B cell (primary cell): Measurements from ENCODE around the gene PTF1A. TPM values are rescaled to one million over a fixed set of nuclear protein-coding genes. Genes with fewer than 3 reads are reported as not detected.

Experiments
- ATAC-seq: fragments of 200-7000 bp; cut with Tn5 transposase; one replicate; pipeline ENCODE4 v1.10.0; 2021; ENCODE audit warnings: low read depth, mild to moderate bottlenecking, moderate number of reproducible peaks, moderate library complexity
- CTCF ChIA-PET: fragments of 350-600 bp; sonication (Branson Sonifier 250); formaldehyde crosslinking; loops from one replicate; lab custom pipeline; 2021; ENCODE audit warnings: antibody characterized with exemption, inconsistent platforms; lab: Charles Lee
- POLR2A ChIA-PET: fragments of 350-600 bp; sonication (Branson Sonifier 250); formaldehyde crosslinking; loops from one replicate; lab custom pipeline; 2021; ENCODE audit warnings: antibody characterized with exemption; lab: Charles Lee
- DNase-seq: peaks from one replicate; pipeline ENCODE4 v3.0.0; 2013
- H2AFZ ChIP-seq: 2 replicates; pipeline ENCODE4 v1.6.1; 2012; ENCODE audit warnings: mild to moderate bottlenecking, low read depth, low read length; ENCODE audit not compliant: insufficient read depth, poor library complexity, severe bottlenecking
- H3K27ac ChIP-seq, 2 donors: 1 replicate in 1 of 2; 2 replicates in 1 of 2; pipeline ENCODE4 v1.5.1; 2012 to 2013; ENCODE audit warnings: low read length in 2 of 2, mild to moderate bottlenecking in 2 of 2, moderate library complexity in 1 of 2
- H3K27me3 ChIP-seq, 4 experiments: fragments of 200-600 bp in 1 of 4; sonication (generic) in 1 of 4; replicated peaks in 1 of 4; 1 replicate in 2 of 4; 2 replicates in 2 of 4; pipeline versions ENCODE4 v1.6.1 to v1.7.0; 2013 to 2016; ENCODE audit warnings: low read length in 3 of 4, mild to moderate bottlenecking in 2 of 4, mixed read lengths in 1 of 4, moderate library complexity in 1 of 4; ENCODE audit not compliant: insufficient read depth in 4 of 4, control insufficient read depth in 3 of 4; ENCODE audit errors: control extremely low read depth in 1 of 4
- H3K36me3 ChIP-seq, 2 experiments: replicated peaks in 1 of 2; 1 replicate in 1 of 2; 2 replicates in 1 of 2; pipeline versions ENCODE4 v1.6.1 to v1.7.1; 2013; ENCODE audit warnings: low read length in 1 of 2; ENCODE audit not compliant: insufficient read depth in 2 of 2, control insufficient read depth in 1 of 2; ENCODE audit errors: control extremely low read depth in 1 of 2, extremely low read depth in 1 of 2
- H3K4me1 ChIP-seq, 2 donors: fragments of 200-600 bp in 1 of 2; sonication (generic) in 1 of 2; 1 replicate in 1 of 2; 2 replicates in 1 of 2; pipeline versions ENCODE4 v1.5.1 to v1.6.1; 2013 to 2017; ENCODE audit warnings: low read length in 2 of 2; ENCODE audit not compliant: control insufficient read depth in 2 of 2, insufficient read depth in 2 of 2
- H3K4me2 ChIP-seq: replicated peaks from 2 replicates; pipeline ENCODE3; 2012; ENCODE audit warnings: mild to moderate bottlenecking, low read depth, low read length; ENCODE audit not compliant: poor library complexity, severe bottlenecking
- H3K4me3 ChIP-seq, 5 experiments: fragments of 200-600 bp in 1 of 5; sonication (generic) in 1 of 5; 1 replicate in 3 of 5; 2 replicates in 2 of 5; pipeline versions ENCODE4 v1.5.1 to v1.7.0; 2011 to 2016; ENCODE audit warnings: low read length in 4 of 5, mild to moderate bottlenecking in 4 of 5, low read depth in 2 of 5, control low read depth in 1 of 5, moderate library complexity in 1 of 5; ENCODE audit not compliant: insufficient read depth in 1 of 5; ENCODE audit errors: control extremely low read depth in 1 of 5, extremely low read depth in 1 of 5
- H3K79me2 ChIP-seq: fragments of 200-600 bp; sonication (generic); one replicate; pipeline ENCODE4 v1.6.0; 2016; ENCODE audit warnings: low read length; ENCODE audit not compliant: control insufficient read depth, insufficient read depth
- H3K9ac ChIP-seq: fragments of 200-600 bp; sonication (generic); 2 replicates; pipeline ENCODE4 v1.6.1; 2017; ENCODE audit warnings: mild to moderate bottlenecking, low read length, moderate library complexity
- H3K9me3 ChIP-seq, 3 donors: one replicate each; pipeline versions ENCODE4 v1.6.1 to v1.7.1; 2013; ENCODE audit warnings: low read length in 2 of 3; ENCODE audit not compliant: control insufficient read depth in 2 of 3, insufficient read depth in 1 of 3; ENCODE audit errors: control extremely low read depth in 1 of 3
- H4K20me1 ChIP-seq: 2 replicates; pipeline ENCODE4 v1.6.0; 2012; ENCODE audit warnings: mild to moderate bottlenecking, low read length; ENCODE audit not compliant: insufficient read depth, control insufficient read depth, poor library complexity, severe bottlenecking
- H3K27ac Mint-ChIP-seq: one replicate; pipeline ENCODE4 v1.8.0; 2021; ENCODE audit warnings: mixed read lengths
- H3K27me3 Mint-ChIP-seq: one replicate; pipeline ENCODE4 v1.8.0; 2021; ENCODE audit warnings: mixed read lengths
- H3K4me1 Mint-ChIP-seq: one replicate; pipeline ENCODE4 v1.8.0; 2021; ENCODE audit warnings: mixed read lengths
- H3K4me3 Mint-ChIP-seq: one replicate; pipeline ENCODE4 v1.8.0; 2021; ENCODE audit warnings: mixed read lengths
- H3K9me3 Mint-ChIP-seq: one replicate; pipeline ENCODE4 v1.8.0; 2022; ENCODE audit warnings: mixed read lengths; ENCODE audit not compliant: insufficient read depth
- CTCF ChIP-seq: fragments of 200-600 bp; IDR thresholded peaks from one replicate; pipeline ENCODE4 v1.8.0; 2022; ENCODE audit warnings: antibody characterized with exemption, mild to moderate bottlenecking
- EZH2 ChIP-seq: IDR thresholded peaks from 2 replicates; pipeline ENCODE4 v1.6.1; 2012; ENCODE audit warnings: borderline replicate concordance, low read depth, mild to moderate bottlenecking, moderate library complexity, low read length; ENCODE audit not compliant: insufficient read depth, poor library complexity, severe bottlenecking
- WGBS: methylation state at CpG from one replicate; pipeline ENCODE4 v1.1.5; 2013; ENCODE audit warnings: missing lambda C conversion rate; ENCODE audit not compliant: insufficient coverage; 5-methylcytosine and 5-hydroxymethylcytosine counted together
- intact Hi-C: fragments of 100-400 bp; cut with micrococcal nuclease; formaldehyde crosslinking; loops from one replicate; pipeline ENCODE4 v1.10.0; 2022
- polyA plus RNA-seq: library from polyadenylated mRNA; depleted of rRNA; stranded (reverse); fragments of >200 nt; gene quantifications from 2 replicates; pipeline ENCODE4 v1.2.3, GENCODE V29; 2012
- total RNA-seq, 2 donors: library from RNA; stranded (reverse); fragments of 120-200 nt in 1 of 2; gene quantifications; 1 replicate in 1 of 2; 2 replicates in 1 of 2; pipeline versions ENCODE4 v1.2.3 to v1.2.4, GENCODE V29; 2013 to 2022

PTF1A gene
- total and polyA plus RNA-seq, 2 donors (not counting 1 experiment from before 2014, with no cell fraction given), result not detected

- ChIA-PET POLR2A (no interaction called here), CTCF (interaction anchor here (1.0 to 1.1 kb wide), 2 partner anchors 16 to 119 kb away, joined by 3 to 4 read pairs; no protein-coding TSS in a partner anchor)
- H3K9me3 ChIP-seq, result peaks cover 0 to 4% (median 0%) of the 10 kb centered on the region in 3 donors
- H3K9me3 Mint-ChIP-seq, result no peaks in the 10 kb centered on the region
- no peak overlapping the region for H3K9ac ChIP-seq
- peaks cover 68% of the 10 kb centered on the region for H3K27me3 Mint-ChIP-seq
- H3K27ac ChIP-seq, result no peak overlapping the region
- H2AFZ ChIP-seq, result no peak overlapping the region
- H3K4me3 ChIP-seq, result no peak overlapping the region
- H3K27ac Mint-ChIP-seq, result no peak overlapping the region
- ATAC-seq, result no peak
- peaks cover 3% of the 10 kb centered on the region for H3K4me1 Mint-ChIP-seq
- no peak for DNase-seq
- H3K4me3 Mint-ChIP-seq, result no peak overlapping the region
- H3K36me3 ChIP-seq, result no peaks in the 10 kb centered on the region
- 8% methylated on average over 88 of the region's 88 CpGs for WGBS
- no peaks in the 10 kb centered on the region for H3K79me2 ChIP-seq
- intact Hi-C loops, result no loop called here
- TF ChIP-seq EZH2 (no peak), CTCF (no peak)
- peaks cover 0 to 5% of the 10 kb centered on the region in 2 donors for H3K4me1 ChIP-seq
- peaks cover 0 to 39% (median 23%) of the 10 kb centered on the region in 4 experiments for H3K27me3 ChIP-seq
- H3K4me2 ChIP-seq, result no peak overlapping the region
- H4K20me1 ChIP-seq, result no peaks in the 10 kb centered on the region
These were observed 17.8 kb upstream of the PTF1A start for GRCh38 chr10:23174074-23174976.
